Suprapubic skin (tissue), 4 donors: Measurements from ENCODE around the gene GPR108. TPM values are rescaled to one million over a fixed set of nuclear protein-coding genes. Genes with fewer than 3 reads are reported as not detected.
A peak's percentile ranks its signal among the peaks of the same experiment; 100 is the strongest.

ENCODE experiments used
- DNase-seq, 2 donors: peaks; one replicate each; pipeline ENCODE4 v3.0.0-alpha.2; 2019; ENCODE audit warnings: low spot score in 2 of 2
- H3K27ac ChIP-seq: fragments of 200-600 bp; sonication (generic); one replicate; pipeline ENCODE4 v1.5.1; 2019
- H3K27me3 ChIP-seq: fragments of 200-600 bp; sonication (generic); one replicate; pipeline ENCODE4 v1.5.1; 2019
- H3K36me3 ChIP-seq: fragments of 200-600 bp; sonication (generic); one replicate; pipeline ENCODE4 v1.5.1; 2019
- H3K4me1 ChIP-seq: fragments of 200-600 bp; sonication (generic); one replicate; pipeline ENCODE4 v1.5.1; 2019
- H3K4me3 ChIP-seq: fragments of 200-600 bp; sonication (generic); one replicate; pipeline ENCODE4 v1.5.1; 2019; ENCODE audit warnings: mild to moderate bottlenecking
- H3K9me3 ChIP-seq: fragments of 200-600 bp; sonication (generic); one replicate; pipeline ENCODE4 v1.5.1; 2019
- CTCF ChIP-seq, 2 donors: fragments of 200-600 bp in 1 of 2; fragments of 450-650 bp in 1 of 2; sonication (generic) in 1 of 2; IDR thresholded peaks; one replicate each; pipeline ENCODE4 v1.5.1; 2016 to 2019; ENCODE audit warnings: antibody characterized with exemption in 2 of 2, mild to moderate bottlenecking in 1 of 2, moderate library complexity in 1 of 2
- EP300 ChIP-seq: sonication (generic); formaldehyde crosslinking; IDR thresholded peaks from one replicate; pipeline ENCODE4 v1.6.1; 2017; ENCODE audit warnings: antibody characterized with exemption
- POLR2A ChIP-seq, 2 donors: fragments of 450-650 bp; IDR thresholded peaks; one replicate each; pipeline ENCODE4 v1.6.1; 2017; ENCODE audit warnings: antibody characterized with exemption in 2 of 2, mild to moderate bottlenecking in 2 of 2, moderate library complexity in 2 of 2
- POLR2AphosphoS5 ChIP-seq, 3 donors: sonication (generic); formaldehyde crosslinking; IDR thresholded peaks; one replicate each; pipeline ENCODE4 v1.6.1; 2017; ENCODE audit warnings: antibody characterized with exemption in 3 of 3
- WGBS: methylation state at CpG from one replicate; pipeline ENCODE4 v1.1.5; 2018; 5-methylcytosine and 5-hydroxymethylcytosine counted together
- total RNA-seq, 4 donors: library from RNA; depleted of rRNA; stranded (reverse); fragments of >200 nt; gene quantifications; one replicate each; pipeline ENCODE4 v1.1.0, GENCODE V29; 2016

GPR108 gene
- total RNA-seq, 4 donors from 2014 or later = 52.9 to 72.7 (median 60.7) TPM

- Histone ChIP-seq H3K27me3 (no peaks in the 10 kb centered on the region), H3K9me3 (no peaks in the 10 kb centered on the region), H3K27ac (peak overlapping the region; percentile 16), H3K4me1 (peaks cover 56% of the 10 kb centered on the region), H3K36me3 (peaks cover 35% of the 10 kb centered on the region), H3K4me3 (no peak overlapping the region)
- DNase-seq = no peak
- whole genome bisulfite sequencing = 86% methylated on average over 7 of the region's 7 CpGs
- TF ChIP-seq EP300 (no peak), POLR2A (IDR thresholded peaks at IDR 0.05) (no peak)
Measured at GRCh38 chr19:6743066-6743465, 5.7 kb upstream of the GPR108 start.

- WGBS = 4% methylated on average over 15 of the region's 46 CpGs
- Histone ChIP-seq H3K9me3 (no peaks in the 10 kb centered on the region), H3K27me3 (no peaks in the 10 kb centered on the region), H3K36me3 (peaks cover 16% of the 10 kb centered on the region), H3K27ac (peak overlapping the region; percentile 85), H3K4me3 (peak overlapping the region; percentile 93), H3K4me1 (peaks cover 66% of the 10 kb centered on the region)
- DNase-seq = peak in 1 of 2 donors; percentile 86
- TF ChIP-seq CTCF (IDR thresholded peaks at IDR 0.05) (no peak), EP300 (no peak), POLR2AphosphoS5 (IDR thresholded peaks at IDR 0.05) (no peak), POLR2A (IDR thresholded peaks at IDR 0.05) (no peak)
Measured at GRCh38 chr19:6740589-6741343, 3.4 kb upstream of the GPR108 start.

DNA sequence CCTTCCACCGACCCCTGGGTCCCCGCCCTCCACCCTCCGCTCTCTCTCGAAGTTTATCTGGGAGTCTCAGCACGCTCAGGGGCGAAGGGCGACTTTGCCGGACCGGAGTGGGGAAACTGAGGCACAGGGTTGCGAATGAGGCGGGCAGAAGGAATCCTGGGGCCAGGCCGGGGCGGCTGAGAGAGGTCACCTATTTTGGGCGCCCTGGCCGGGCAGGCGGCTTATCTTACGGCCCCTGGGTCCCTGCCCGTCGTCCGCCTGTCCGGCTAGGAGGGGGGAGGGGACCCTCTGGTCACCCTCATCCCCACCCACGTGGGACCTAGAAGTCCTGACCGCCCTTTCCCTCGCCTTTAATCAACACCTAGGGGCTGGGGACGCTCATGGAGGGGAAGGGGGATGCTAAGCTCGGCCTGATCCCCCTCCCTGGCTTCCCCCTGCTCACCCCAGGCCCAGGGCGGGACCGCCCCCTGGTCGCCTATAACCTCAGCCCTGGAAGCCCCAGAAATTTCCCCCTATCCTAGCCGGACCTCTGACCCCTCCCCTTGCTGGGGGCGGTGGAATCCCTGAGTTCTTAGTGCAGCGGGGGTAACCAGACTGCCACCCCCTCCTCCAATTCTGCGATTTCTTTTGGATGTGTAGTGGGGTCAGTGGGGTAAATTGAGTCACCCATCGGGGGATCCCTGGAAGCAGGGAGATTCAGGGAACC is 2.7 kb upstream of the GPR108 start:
- Histone ChIP-seq H3K9me3 (no peaks in the 10 kb centered on the region), H3K27me3 (no peaks in the 10 kb centered on the region), H3K27ac (peak overlapping the region; percentile 85), H3K36me3 (peaks cover 15% of the 10 kb centered on the region), H3K4me1 (peaks cover 60% of the 10 kb centered on the region), H3K4me3 (peak overlapping the region; percentile 93)
- TF ChIP-seq POLR2A (IDR thresholded peaks at IDR 0.05) (no peak), CTCF (IDR thresholded peaks at IDR 0.05) (no peak), POLR2AphosphoS5 (IDR thresholded peaks at IDR 0.05) (no peak), EP300 (no peak)
- no peak for DNase-seq
- 0% methylated on average over 8 of the region's 34 CpGs for WGBS

DNA sequence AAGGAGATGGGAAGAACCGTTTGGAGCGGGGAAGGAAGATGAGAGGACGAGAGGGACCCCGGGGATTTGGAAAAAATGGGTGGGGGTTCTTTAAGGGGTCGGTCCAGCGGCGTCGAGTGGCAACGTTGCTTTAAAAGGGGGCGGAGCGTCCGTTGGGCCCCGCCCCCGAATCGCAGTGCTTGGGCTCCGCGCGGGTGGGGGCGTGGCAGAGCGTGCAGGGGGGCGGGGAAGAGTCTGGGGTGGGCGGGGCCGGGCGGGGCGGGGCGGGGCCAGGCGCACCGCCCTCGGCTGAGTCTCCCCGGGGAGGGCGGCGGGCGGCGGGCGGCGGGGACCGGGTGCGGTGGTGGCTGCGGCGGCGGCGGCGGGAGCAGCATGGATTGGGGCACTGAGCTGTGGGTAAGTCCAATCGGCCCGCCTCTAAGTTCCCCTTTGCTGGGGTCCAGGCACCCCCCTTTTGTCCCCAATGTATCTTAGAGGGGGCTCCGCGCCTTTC is 2.1 kb upstream of the GPR108 start, which contains the start of gene TRIP10:
TRIP10 (plus strand) TSS at position 291 of the 493 bp plus-strand sequence; CDS start at position 373, 82 bp downstream.
- Histone ChIP-seq H3K36me3 (peaks cover 15% of the 10 kb centered on the region), H3K9me3 (no peaks in the 10 kb centered on the region), H3K27me3 (no peaks in the 10 kb centered on the region), H3K4me3 (peak within 1 kb of the TSS; percentile 93), H3K27ac (peak within 1 kb of the TSS; percentile 85), H3K4me1 (peaks cover 54% of the 10 kb centered on the region)
- WGBS = under 1% methylated on average over 24 of the region's 47 CpGs
- TF ChIP-seq CTCF (IDR thresholded peaks at IDR 0.05) (no peak), POLR2AphosphoS5 (IDR thresholded peaks at IDR 0.05) (no peak), POLR2A (IDR thresholded peaks at IDR 0.05) (no peak), EP300 (no peak)
- DNase-seq = peak in 1 of 2 donors; percentile 90

- H3K27ac ChIP-seq = peak overlapping the region; percentile 69
- no peak for TF ChIP-seq EP300
- TF ChIP-seq CTCF (IDR thresholded peaks at IDR 0.05) = no peak
- TF ChIP-seq POLR2A (IDR thresholded peaks at IDR 0.05) = no peak
- TF ChIP-seq POLR2AphosphoS5 (IDR thresholded peaks at IDR 0.05) = no peak
- WGBS = 10% methylated on average over 24 of the region's 24 CpGs
- H3K9me3 ChIP-seq = no peaks in the 10 kb centered on the region
- peaks cover 15% of the 10 kb centered on the region for H3K36me3 ChIP-seq
- H3K27me3 ChIP-seq = no peaks in the 10 kb centered on the region
- peak in 1 of 2 donors; percentile 80 for DNase-seq
- H3K4me3 ChIP-seq = peak overlapping the region; percentile 93
- peaks cover 49% of the 10 kb centered on the region for H3K4me1 ChIP-seq
Measured at GRCh38 chr19:6738787-6739389, 1.5 kb upstream of the GPR108 start.
